HepG2 (cell line): ENCODE measurements around the gene SSBP2. TPM values are rescaled to one million over a fixed set of nuclear protein-coding genes. Genes with fewer than 3 reads are reported as not detected.

ENCODE experiments used
- ATAC-seq: fragments of 200-7000 bp; cut with Tn5 transposase; 3 replicates; pipeline ENCODE4 v1.9.1; 2020; ENCODE audit warnings: mild to moderate bottlenecking, moderate library complexity
- BruUV-seq: library from RNA; stranded (reverse); fragments of 400-500 nt; replicated peaks from 2 replicates; lab custom pipeline; 2021; lab: Mats Ljungman, UMichigan
- CTCF ChIA-PET: fragments of 300-600 bp; formaldehyde crosslinking; extraction: SDS; loops from one replicate; lab custom pipeline; 2021; ENCODE audit warnings: low total read pairs, inconsistent platforms, low intra/inter-chr PET ratio; lab: Yijun Ruan, JAX
- POLR2A ChIA-PET: fragments of 350-600 bp; sonication (Branson Sonifier 250); formaldehyde crosslinking; loops from one replicate; lab custom pipeline; 2020; ENCODE audit warnings: antibody characterized with exemption, inconsistent platforms; lab: Yijun Ruan, JAX
- DNase-seq: peaks from one replicate; pipeline ENCODE4 v3.0.0-alpha.2; 2015; ENCODE audit warnings: low spot score
- FAIRE-seq: peaks from 3 replicates; lab custom pipeline; 2011; peaks lifted over from hg19 to GRCh38; lab: Jason Lieb, UNC
- H2AFZ ChIP-seq: one replicate; pipeline ENCODE4 v1.6.1; 2011; ENCODE audit warnings: low read length, inconsistent platforms
- H3K27ac ChIP-seq: fragments of 300-600 bp; 3 replicates; pipeline ENCODE4 v1.8.0; 2011; ENCODE audit warnings: mixed run types, mild to moderate bottlenecking, mixed read lengths, low read length, inconsistent platforms; ENCODE audit not compliant: insufficient read depth; ENCODE audit errors: extremely low read length
- H3K27me3 ChIP-seq, 2 experiments: fragments of 200-600 bp in 1 of 2; 2 replicates in 1 of 2; 3 replicates in 1 of 2; pipeline versions ENCODE4 v1.6.0 to v1.8.0; 2011; ENCODE audit warnings: low read length in 2 of 2, mild to moderate bottlenecking in 2 of 2, moderate library complexity in 2 of 2, inconsistent platforms in 1 of 2; ENCODE audit not compliant: insufficient read depth in 2 of 2, control insufficient read depth in 1 of 2
- H3K36me3 ChIP-seq, 2 experiments: fragments of 200-600 bp in 1 of 2; replicated peaks in 1 of 2; 2 replicates in 1 of 2; 3 replicates in 1 of 2; pipeline versions ENCODE4 v1.5.1 to v1.8.0; 2011; ENCODE audit warnings: low read length in 2 of 2, inconsistent platforms in 1 of 2; ENCODE audit not compliant: insufficient read depth in 2 of 2, control insufficient read depth in 1 of 2
- H3K4me1 ChIP-seq: 2 replicates; pipeline ENCODE4 v1.5.1; 2012; ENCODE audit warnings: low read length, inconsistent platforms; ENCODE audit not compliant: insufficient read depth
- H3K4me2 ChIP-seq: 2 replicates; pipeline ENCODE4 v1.6.0; 2011; ENCODE audit warnings: low read depth, low read length, inconsistent platforms
- H3K4me3 ChIP-seq, 3 experiments: fragments of 200-600 bp in 1 of 3; sonication (generic), shearing (Covaris generic) in 1 of 3; replicated peaks in 1 of 3; 2 replicates each; pipeline ENCODE4 v1.5.1; 2011 to 2016; ENCODE audit warnings: low read length in 3 of 3, inconsistent platforms in 2 of 3, low read depth in 2 of 3, mild to moderate bottlenecking in 2 of 3, control low read depth in 1 of 3, mixed read lengths in 1 of 3; ENCODE audit not compliant: insufficient read depth in 1 of 3
- H3K79me2 ChIP-seq: one replicate; pipeline ENCODE4 v1.6.1; 2011; ENCODE audit warnings: low read length, inconsistent platforms; ENCODE audit not compliant: insufficient read depth
- H3K9ac ChIP-seq: 2 replicates; pipeline ENCODE4 v1.6.0; 2011; ENCODE audit warnings: mild to moderate bottlenecking, low read depth, low read length, inconsistent platforms; ENCODE audit not compliant: insufficient read depth
- H3K9me3 ChIP-seq: 2 replicates; pipeline ENCODE4 v1.5.1; 2012; ENCODE audit warnings: mild to moderate bottlenecking, low read length
- H4K20me1 ChIP-seq: 2 replicates; pipeline ENCODE4 v1.6.0; 2011; ENCODE audit warnings: inconsistent platforms, mild to moderate bottlenecking, low read length, moderate library complexity; ENCODE audit not compliant: insufficient read depth
- ARNTL ChIP-seq: sonication (generic); formaldehyde crosslinking; IDR thresholded peaks from 2 replicates; pipeline ENCODE4 v1.4.0; 2020; ENCODE audit warnings: mild to moderate bottlenecking, missing genetic modification reagents
- BCL6 ChIP-seq: IDR thresholded peaks from 2 replicates; pipeline ENCODE4 v1.6.1; 2016; ENCODE audit warnings: missing genetic modification reagents, missing compliant biosample characterization
- GABPB1 ChIP-seq: IDR thresholded peaks from 2 replicates; pipeline ENCODE4 v1.6.1; 2016; ENCODE audit warnings: mild to moderate bottlenecking, missing genetic modification reagents, moderate library complexity, missing compliant biosample characterization
- HBP1 ChIP-seq: IDR thresholded peaks from 2 replicates; pipeline ENCODE4 v1.6.1; 2016; ENCODE audit warnings: low read depth, control low read depth
- SNAI1 ChIP-seq: sonication (generic); formaldehyde crosslinking; IDR thresholded peaks from 2 replicates; pipeline ENCODE4 v1.5.0; 2020; ENCODE audit warnings: mild to moderate bottlenecking, missing genetic modification reagents, borderline replicate concordance
- ZBTB1 ChIP-seq: sonication (generic); formaldehyde crosslinking; IDR thresholded peaks from 2 replicates; pipeline ENCODE4 v1.4.0; 2020; ENCODE audit warnings: missing genetic modification reagents, borderline replicate concordance
- ZBTB2 ChIP-seq: sonication (generic); formaldehyde crosslinking; IDR thresholded peaks from 2 replicates; pipeline ENCODE4 v1.8.0; 2022; ENCODE audit warnings: low read depth, missing genetic modification reagents
- ZBTB8A ChIP-seq: sonication (generic); formaldehyde crosslinking; IDR thresholded peaks from 2 replicates; pipeline ENCODE4 v1.4.0; 2020; ENCODE audit warnings: mild to moderate bottlenecking, low read depth, missing genetic modification reagents, borderline replicate concordance
- ZFYVE20 ChIP-seq: sonication (generic); formaldehyde crosslinking; IDR thresholded peaks from 2 replicates; pipeline ENCODE4 v1.8.0; 2023; ENCODE audit warnings: low read depth, mild to moderate bottlenecking, moderate library complexity, missing genetic modification reagents, borderline replicate concordance
- ZNF333 ChIP-seq: sonication (generic); formaldehyde crosslinking; IDR thresholded peaks from 2 replicates; pipeline ENCODE4 v1.4.0; 2020; ENCODE audit warnings: mild to moderate bottlenecking, missing genetic modification reagents, borderline replicate concordance
- ZNF501 ChIP-seq: sonication (generic); formaldehyde crosslinking; IDR thresholded peaks from 2 replicates; pipeline ENCODE4 v1.5.1; 2020; ENCODE audit warnings: mild to moderate bottlenecking, moderate library complexity, missing genetic modification reagents
- ZNF572 ChIP-seq: sonication (generic); formaldehyde crosslinking; IDR thresholded peaks from 2 replicates; pipeline ENCODE4 v1.5.1; 2020; ENCODE audit warnings: mild to moderate bottlenecking, missing genetic modification reagents
- ZNF672 ChIP-seq: sonication (generic); formaldehyde crosslinking; IDR thresholded peaks from 2 replicates; pipeline ENCODE4 v1.8.1; 2022; ENCODE audit warnings: missing genetic modification reagents
- ZNF878 ChIP-seq: sonication (generic); formaldehyde crosslinking; IDR thresholded peaks from 2 replicates; pipeline ENCODE4 v1.8.1; 2023; ENCODE audit warnings: mild to moderate bottlenecking, missing genetic modification reagents, moderate library complexity
- ZSCAN22 ChIP-seq: sonication (generic); formaldehyde crosslinking; IDR thresholded peaks from 2 replicates; pipeline ENCODE4 v1.4.0; 2020; ENCODE audit warnings: mild to moderate bottlenecking, missing genetic modification reagents
- WGBS: methylation state at CpG from one replicate; pipeline ENCODE4 v1.1.6; 2017; ENCODE audit warnings: low lambda C conversion rate; 5-methylcytosine and 5-hydroxymethylcytosine counted together
- in situ Hi-C: cut with HindIII; loops from 2 replicates; pipeline ENCODE4 v1.10.0; 2017; ENCODE audit warnings: low pct_unique_long_range_greater_than_20kb; ENCODE audit not compliant: extremely low pct_ligation_motif_present
- intact Hi-C: fragments of 100-400 bp; cut with micrococcal nuclease; formaldehyde crosslinking; loops from one replicate; pipeline ENCODE4 v1.10.0; 2022; ENCODE audit not compliant: unreplicated experiment
- polyA plus RNA-seq, 8 experiments: library from polyadenylated mRNA; depleted of rRNA in 3 of 8; stranded (reverse) in 7 of 8; unstranded in 1 of 8; fragments of >200 nt; fragmentation: Illumina TruSeq in 4 of 8; extraction: Trizol in 4 of 8; gene quantifications; 2 replicates each; pipeline versions ENCODE4 v1.2.1 to v1.2.3, GENCODE V29; 2011 to 2016; ENCODE audit warnings: low read depth in 4 of 8, missing spikeins in 1 of 8, mixed read lengths in 1 of 8; ENCODE audit not compliant: insufficient read depth in 1 of 8
- total RNA-seq, 5 experiments: library from RNA; depleted of rRNA; stranded (reverse); fragments of >200 nt; fragmentation: Illumina TruSeq; extraction: Trizol; gene quantifications; 2 replicates each; pipeline ENCODE4 v1.2.3, GENCODE V29; 2016; ENCODE audit warnings: low read depth in 1 of 5
- TF ChIP-seq, protein P1 (sequence below): sonication (generic); formaldehyde crosslinking; IDR thresholded peaks from 2 replicates; pipeline ENCODE4 v1.4.0; 2020; ENCODE audit warnings: mild to moderate bottlenecking, missing genetic modification reagents
- TF ChIP-seq, protein P2 (sequence below): sonication (generic); formaldehyde crosslinking; IDR thresholded peaks from 2 replicates; pipeline ENCODE4 v1.8.1; 2023; ENCODE audit warnings: missing genetic modification reagents, mild to moderate bottlenecking, borderline replicate concordance

SSBP2 gene
- total and polyA plus RNA-seq, 2 of the 13 experiments (the other 11 are each of a cell fraction or from before 2014, with no cell fraction given) = 0.16 TPM; not detected in 1

GRCh38 chr5:81767097-81767496 lies 16.2 kb upstream of the SSBP2 start:
- intact Hi-C loops = no loop called here
- no peaks in the 10 kb centered on the region for H3K4me1 ChIP-seq
- TF ChIP-seq GABPB1 (CRISPR knock-in tag) (no peak), ZNF333 (CRISPR knock-in tag) (no peak), ZBTB2 (no peak), BCL6 (CRISPR knock-in tag) (no peak), SNAI1 (no peak), ZBTB8A (CRISPR knock-in tag) (no peak), ZFYVE20 (no peak), ARNTL (no peak), HBP1 (no peak), ZNF572 (CRISPR knock-in tag) (no peak), ZNF878 (CRISPR knock-in tag) (no peak), ZSCAN22 (CRISPR knock-in tag) (no peak), ZNF672 (no peak), ZNF501 (CRISPR knock-in tag) (no peak), ZBTB1 (CRISPR knock-in tag) (no peak)
- TF ChIP-seq, protein P1, sequence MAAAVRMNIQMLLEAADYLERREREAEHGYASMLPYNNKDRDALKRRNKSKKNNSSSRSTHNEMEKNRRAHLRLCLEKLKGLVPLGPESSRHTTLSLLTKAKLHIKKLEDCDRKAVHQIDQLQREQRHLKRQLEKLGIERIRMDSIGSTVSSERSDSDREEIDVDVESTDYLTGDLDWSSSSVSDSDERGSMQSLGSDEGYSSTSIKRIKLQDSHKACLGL (CRISPR knock-in tag) = no peak
- TF ChIP-seq, protein P2, sequence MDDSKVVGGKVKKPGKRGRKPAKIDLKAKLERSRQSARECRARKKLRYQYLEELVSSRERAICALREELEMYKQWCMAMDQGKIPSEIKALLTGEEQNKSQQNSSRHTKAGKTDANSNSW = no peak
- no peak for FAIRE-seq
- no TSS peak for BruUV-seq
- H4K20me1 ChIP-seq = no peaks in the 10 kb centered on the region
- H3K4me2 ChIP-seq = no peak overlapping the region
- H2AFZ ChIP-seq = no peak overlapping the region
- no peaks in the 10 kb centered on the region for H3K36me3 ChIP-seq
- in situ Hi-C loops = no loop called here
- ChIA-PET CTCF (no interaction called here), POLR2A (no interaction called here)
- H3K9ac ChIP-seq = no peak overlapping the region
- DNase-seq = no peak
- ATAC-seq = no peak
- no peaks in the 10 kb centered on the region for H3K27me3 ChIP-seq
- no peak overlapping the region for H3K4me3 ChIP-seq
- H3K79me2 ChIP-seq = no peaks in the 10 kb centered on the region
- H3K9me3 ChIP-seq = no peaks in the 10 kb centered on the region
- no peak overlapping the region for H3K27ac ChIP-seq
- WGBS = 34% methylated on average over 8 of the region's 8 CpGs
